ENCODE measurements around the gene CATSPER2. TPM values are rescaled to one million over a fixed set of nuclear protein-coding genes. Genes with fewer than 3 reads are reported as not detected.

CATSPER2 gene
- total RNA-seq, 1 donor from 2014 or later: 1.4 TPM

Other genes with a start within 250 kb of the CATSPER2 start
- gene TP53BP1, start 155.7 kb downstream of the CATSPER2 start, total RNA-seq: 34.6 TPM
- 19.9 TPM for gene MAP1A, start 131.2 kb downstream of the CATSPER2 start, total RNA-seq
- gene PPIP5K1, start 58.6 kb downstream of the CATSPER2 start, total RNA-seq: 99.2 TPM
- not detected for gene CKMT1B, start 54.8 kb downstream of the CATSPER2 start, total RNA-seq
- not detected for gene STRC, start 30.0 kb downstream of the CATSPER2 start, total RNA-seq
- not detected for gene CKMT1A, start 45.0 kb upstream of the CATSPER2 start, total RNA-seq
- 89.1 TPM for gene PDIA3, start 97.6 kb upstream of the CATSPER2 start, total RNA-seq
- gene ELL3, start 128.1 kb upstream of the CATSPER2 start, total RNA-seq: 39.5 TPM
- 733 TPM for gene SERF2, start 143.5 kb upstream of the CATSPER2 start, total RNA-seq
- not detected for gene SERINC4, start 151.4 kb upstream of the CATSPER2 start, total RNA-seq
- gene HYPK, start 151.8 kb upstream of the CATSPER2 start, total RNA-seq: 20.2 TPM
- 14.8 TPM for gene MFAP1, start 175.8 kb upstream of the CATSPER2 start, total RNA-seq
- 5.2 TPM for gene WDR76, start 178.2 kb upstream of the CATSPER2 start, total RNA-seq

Measured in ascending aorta (tissue), 1 donor.